GM21723 (cell line): ENCODE results near the gene GNAS-AS1.

ENCODE experiments used
- ATAC-seq: cut with Tn5 transposase; IDR thresholded peaks from one replicate; pipeline ENCODE4 v1.9.1; 2021; ENCODE audit warnings: mild to moderate bottlenecking, moderate library complexity; ENCODE audit not compliant: unreplicated experiment

The GNAS-AS1 gene

DNA sequence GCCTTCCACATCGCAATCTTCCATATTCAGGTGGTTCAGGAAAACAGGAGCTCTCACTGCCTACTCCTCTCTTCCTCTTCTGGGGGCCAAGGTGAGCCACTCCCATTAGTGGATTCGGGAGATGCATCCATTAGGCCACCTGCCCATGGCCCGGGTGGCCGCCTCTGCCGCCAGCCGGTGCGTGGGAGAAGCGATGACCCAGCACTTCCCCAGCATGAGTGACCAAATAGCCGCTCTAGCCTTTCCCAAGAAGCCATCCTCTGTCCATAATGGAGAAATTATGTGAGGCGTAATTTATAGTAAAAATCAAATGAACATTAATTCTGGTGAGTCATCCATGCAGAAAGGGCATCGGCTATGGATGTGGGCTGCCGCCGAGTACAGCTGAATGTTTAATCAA, 39.4 kb downstream of the GNAS-AS1 start:
- ATAC-seq = no peak

DNA sequence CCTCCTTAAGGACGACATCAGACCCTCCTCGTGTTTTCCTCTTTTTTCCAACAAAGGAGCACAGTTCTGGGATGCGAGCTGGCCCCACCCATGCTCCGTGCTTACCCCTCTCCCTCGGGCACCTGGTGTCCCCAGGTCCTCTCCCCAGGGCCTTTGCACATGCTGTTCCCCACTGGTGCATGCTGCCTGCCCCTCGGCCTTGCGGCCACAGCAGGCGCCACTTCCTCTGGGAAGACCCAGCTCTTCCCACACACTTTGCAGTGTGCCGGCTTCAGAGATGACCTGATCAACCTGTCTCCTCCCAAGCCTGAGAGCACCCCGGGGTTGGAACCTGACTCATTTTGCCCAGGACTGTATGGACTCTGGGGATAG, 39.8 kb downstream of the GNAS-AS1 start:
- ATAC-seq = no peak

DNA sequence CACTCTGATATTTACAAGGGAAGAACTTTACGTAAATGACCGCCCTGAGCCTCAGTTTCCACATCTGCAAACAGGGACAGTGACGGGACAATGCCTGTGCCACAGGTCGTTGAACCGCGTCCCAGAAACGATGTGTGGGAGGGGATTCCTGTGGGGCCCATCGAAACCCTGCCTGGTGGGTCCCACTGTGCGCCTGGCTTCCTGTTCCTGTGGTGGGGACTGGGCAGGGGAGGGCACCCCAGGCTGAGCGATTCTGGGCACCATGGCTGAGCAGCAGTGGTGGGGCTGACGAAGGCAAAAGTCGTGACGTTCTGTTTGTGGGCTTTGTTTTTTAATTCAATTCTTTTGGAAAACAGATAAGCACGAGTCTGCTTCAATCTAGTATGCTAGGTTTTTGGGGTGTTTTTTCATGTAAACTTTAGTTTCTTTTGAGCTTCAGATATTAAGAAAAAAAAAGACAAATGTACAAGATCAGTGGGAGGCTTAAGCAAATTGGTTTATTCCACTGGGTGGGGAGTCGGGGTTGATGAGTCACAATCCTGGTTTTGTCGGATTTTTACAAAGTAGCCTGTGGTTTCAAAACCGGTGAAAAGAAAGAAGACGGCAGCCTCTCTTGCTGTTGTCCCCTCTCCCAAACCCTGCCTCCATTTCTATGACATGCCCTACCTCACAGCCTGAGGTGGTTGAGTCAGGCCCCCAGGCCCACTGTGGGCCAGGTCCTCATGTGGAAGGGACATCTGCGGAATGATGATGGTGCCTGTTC, 40.4 kb downstream of the GNAS-AS1 start:
- no peak for ATAC-seq

DNA sequence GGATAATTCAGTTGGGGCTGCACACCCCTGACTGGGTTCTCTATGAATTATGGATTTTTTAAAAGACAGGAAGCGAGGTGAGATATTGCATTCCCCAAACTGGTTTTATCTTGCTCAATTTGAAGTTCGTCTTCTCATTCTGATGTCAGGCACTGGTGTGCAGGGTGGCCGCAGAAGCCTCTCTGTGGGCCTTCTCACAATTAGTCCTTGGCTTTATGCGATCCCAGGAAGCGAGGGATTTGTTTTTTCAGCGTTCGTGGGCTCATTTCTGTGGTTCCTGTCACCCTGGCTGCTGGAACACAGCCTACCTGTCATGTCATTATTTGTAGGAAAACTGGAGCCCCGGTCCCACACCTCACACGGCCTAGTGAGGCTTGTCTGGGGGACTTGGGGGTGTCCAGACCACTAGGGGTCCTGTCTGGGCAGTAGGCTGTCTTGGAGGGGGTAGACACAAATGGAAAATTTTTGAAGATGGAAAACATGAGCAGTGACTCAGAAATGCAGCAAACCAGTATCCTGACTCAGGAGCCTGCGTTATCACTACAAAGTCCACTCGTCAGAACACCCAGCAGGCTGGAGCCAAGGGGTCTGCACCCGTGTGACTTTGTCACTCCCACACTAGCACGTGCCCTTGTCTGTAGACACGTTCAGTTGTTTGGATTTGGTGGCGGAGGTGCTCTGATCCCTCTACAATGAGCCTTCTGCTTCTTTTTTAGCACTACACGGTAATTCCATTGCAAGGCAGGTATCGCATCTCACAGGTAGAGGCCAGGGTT, 42.2 kb downstream of the GNAS-AS1 start:
- no peak for ATAC-seq

DNA sequence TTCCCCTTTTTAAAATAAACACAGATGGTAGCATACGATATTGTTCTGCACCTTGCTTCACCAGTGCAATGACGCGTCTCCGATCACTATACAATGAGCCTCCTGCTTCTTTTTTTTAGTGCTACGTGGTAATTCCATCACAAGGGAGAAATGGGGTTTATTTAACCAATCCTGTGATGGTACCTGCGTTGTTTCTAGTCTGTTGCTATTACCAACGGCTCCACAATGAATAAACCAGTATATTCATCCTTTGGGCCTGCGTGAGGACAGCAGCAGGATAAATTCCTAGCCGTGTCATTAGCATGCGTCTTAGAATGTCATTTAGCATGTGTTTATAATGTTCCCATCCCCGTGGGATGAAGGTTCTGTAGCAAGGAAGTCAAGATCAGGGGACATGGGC, 42.9 kb downstream of the GNAS-AS1 start:
- no peak for ATAC-seq

DNA sequence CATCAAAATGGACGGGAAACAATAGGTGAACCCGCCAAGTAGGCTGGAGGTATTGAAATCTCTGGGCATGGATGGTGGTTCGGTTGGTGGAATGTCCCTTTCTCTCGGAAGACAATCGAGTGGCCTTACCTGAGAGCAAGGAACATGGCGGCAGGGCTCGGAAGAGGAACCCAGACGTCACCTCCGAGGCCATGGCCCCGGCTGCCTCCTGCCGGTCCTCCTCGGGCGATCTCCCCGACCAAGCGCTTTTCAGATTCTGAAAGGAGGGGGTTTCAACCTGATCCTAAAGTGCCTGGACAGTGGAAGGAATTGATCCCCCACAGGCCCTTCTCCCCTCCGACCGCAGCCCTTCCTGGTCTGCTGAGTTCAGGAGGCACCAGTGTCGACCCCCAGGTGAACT, 47.2 kb downstream of the GNAS-AS1 start:
- ATAC-seq = no peak

DNA sequence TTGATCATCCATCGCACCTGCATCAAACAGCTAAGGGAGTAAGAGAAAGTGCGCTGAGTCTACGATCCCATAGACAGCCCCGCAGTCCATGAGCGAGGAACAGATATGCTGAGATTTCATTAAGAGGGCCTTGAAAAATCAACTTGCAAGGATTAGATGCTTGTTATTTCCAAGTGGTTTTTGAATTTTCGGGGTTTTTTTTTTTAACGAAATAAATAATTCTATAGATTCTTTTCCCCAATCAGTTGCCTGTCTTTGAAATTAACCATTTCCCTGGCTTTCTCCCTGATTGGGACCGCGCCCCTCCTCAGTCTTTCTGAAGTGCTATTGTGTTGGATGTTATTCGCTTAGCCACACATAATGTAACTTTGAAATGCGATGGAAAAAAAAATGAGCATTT, 48.6 kb downstream of the GNAS-AS1 start:
- no peak for ATAC-seq

DNA sequence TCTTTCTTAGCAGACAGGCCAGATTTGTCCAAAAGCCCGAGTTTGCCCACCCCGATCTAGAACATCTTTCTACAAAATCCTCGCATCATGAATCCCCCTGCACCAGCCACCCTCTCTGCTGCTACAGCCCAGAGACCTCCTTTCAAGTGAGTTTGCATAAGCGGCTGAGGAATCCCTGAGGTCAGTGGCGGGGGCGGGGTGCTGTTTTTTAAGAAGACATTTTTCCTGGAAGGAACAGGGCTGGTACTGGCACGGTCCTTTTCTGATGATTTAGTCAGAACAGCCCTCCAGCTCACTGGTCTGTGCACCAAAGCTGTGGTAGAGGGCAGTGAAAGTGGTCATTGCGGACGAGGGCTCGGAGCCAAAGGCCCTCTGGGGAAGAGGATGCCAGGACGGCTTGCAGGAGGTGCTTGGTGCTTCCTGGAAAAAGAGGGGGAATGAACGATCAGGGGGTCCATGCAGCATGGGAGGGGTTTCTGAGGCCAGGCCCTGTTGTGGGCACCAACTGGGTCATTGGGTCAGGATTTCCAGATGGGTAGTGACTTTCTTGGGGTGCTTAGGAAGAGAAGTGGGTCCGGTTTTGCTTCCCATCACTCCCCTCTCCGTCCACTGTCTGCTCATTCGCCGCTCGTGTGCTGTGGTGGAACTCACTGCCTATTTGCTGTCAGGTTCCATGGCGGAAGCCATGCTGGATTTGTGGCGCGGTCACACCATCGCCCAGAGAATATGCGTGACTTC, 50.4 kb downstream of the GNAS-AS1 start:
- ATAC-seq = no peak

DNA sequence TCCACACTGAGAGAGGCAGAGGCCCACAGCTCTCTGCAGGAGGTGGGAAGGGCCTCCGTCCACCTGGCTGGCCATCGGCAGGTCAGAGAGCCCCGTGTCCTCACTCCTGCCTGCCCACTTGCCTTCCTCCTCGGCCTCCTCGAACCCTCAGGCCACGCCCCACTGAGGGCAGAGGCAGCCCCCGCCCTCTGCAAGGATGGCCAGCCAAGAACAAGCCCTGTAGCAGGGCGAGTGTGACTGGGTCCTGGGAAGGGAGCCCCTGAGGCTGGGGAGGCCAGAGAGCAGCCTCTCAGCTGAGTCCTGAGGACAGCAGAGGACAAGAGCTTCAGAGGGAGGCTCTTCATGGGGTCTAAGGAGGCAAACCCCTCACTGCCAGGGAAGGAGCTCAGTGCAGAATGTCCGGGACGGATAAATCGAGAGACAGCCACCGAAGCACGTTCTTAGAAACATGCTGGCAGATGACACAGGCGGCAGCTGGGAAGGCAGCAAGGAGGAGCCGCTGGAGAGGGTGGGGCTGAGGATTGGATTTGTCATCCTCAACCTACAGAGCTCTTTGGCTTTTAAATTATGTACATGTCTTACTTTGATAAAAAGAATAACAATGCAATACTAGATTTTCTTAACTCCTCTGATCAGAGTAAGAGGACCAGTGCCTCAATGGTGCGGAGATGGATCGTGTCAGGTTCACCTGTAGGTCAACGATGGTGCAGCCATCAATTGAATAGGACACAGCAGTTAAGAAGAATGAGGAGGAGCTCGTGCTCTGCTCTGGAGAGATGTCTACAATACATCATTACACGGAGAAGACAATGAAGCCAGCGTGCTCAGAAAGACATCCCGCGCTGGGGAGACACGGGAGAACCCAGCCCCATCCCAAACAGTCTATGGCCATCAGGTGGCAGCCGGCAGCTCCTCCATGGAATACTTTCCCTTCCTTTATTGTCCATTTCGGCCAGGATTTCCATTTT, 53.0 kb downstream of the GNAS-AS1 start:
- ATAC-seq = no peak

DNA sequence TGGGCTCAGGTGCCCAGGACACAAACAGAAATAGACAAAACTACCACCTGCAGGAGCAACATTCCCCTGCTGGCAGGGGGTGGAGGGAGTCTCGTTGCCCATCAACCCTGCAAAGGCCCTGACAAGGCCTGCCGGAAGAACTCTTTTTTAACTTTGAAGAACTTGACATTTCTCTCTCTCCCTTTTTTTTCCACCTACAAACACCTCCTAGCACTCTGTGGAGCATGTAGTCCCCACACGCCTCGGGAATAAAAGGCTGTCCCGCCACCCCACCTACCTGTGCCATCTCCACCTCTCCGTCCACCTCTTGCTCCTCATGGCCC, 54.8 kb downstream of the GNAS-AS1 start:
- no peak for ATAC-seq

DNA sequence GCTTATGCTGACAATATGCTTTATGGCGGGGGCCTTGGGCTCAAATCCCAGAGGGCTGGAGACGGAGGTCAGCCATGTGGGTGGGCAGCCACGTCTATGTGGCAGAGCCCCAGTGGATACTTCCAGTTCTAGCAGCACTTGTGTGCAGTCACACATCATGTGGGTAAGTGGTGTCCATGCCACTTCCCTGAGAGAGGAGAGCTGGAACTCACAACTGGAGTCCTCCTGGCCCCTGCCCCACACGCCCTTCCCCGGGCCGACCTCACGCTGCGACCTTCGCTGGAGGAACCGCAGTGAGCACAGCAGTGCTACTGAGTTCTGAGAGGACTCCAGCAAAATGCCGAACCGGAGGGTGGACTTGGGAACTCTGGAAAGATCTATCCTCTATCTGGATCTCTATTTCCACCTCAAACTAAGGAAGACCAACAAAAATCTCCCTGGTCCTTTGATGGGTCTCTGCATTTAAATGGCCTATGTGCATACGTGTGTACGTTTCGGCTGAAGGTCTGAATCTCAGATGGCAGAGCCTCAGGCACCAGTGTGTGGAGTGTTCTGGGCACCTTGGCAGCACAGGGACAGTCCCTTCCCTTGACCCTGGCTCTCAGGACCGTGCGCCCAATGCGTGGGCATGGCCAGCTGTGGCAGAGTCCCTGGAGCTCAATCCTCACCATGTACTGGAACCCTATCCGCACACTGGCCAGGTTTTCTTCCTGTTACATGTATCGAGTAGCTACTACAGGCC, 55.4 kb downstream of the GNAS-AS1 start:
- no peak for ATAC-seq

DNA sequence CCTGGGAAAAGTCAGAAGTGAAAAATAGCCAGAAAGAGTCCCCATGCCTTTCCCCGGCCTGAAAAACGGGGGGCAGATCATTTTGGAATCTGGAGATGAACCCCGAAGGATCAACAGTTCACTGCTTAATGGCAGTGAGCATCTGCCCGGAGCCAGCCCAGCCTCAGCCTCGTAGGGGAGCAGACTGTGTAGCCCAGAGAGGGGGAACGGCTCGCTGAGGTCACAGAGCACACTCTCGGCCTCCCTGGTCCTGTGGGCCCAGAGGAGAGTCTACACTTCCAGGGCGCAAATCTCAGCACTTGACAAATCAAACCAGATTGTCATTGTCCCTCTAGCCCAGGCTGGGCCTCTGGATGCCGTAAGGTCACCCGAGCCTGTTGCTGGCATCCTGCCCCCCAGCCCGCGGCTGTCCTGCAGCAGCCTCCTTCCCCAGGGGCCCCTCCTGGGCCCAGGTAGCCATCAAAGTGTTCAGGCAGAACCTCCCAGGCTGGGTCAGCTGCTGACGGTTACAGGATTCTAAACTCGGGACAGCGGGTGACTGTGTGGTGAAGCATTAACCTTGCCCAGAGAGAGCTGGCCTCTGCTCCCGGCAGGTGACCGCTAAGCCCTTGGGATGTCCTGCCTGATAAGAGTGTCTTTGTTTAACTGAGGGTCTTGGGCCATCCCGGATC, 56.1 kb downstream of the GNAS-AS1 start:
- ATAC-seq = no peak

DNA sequence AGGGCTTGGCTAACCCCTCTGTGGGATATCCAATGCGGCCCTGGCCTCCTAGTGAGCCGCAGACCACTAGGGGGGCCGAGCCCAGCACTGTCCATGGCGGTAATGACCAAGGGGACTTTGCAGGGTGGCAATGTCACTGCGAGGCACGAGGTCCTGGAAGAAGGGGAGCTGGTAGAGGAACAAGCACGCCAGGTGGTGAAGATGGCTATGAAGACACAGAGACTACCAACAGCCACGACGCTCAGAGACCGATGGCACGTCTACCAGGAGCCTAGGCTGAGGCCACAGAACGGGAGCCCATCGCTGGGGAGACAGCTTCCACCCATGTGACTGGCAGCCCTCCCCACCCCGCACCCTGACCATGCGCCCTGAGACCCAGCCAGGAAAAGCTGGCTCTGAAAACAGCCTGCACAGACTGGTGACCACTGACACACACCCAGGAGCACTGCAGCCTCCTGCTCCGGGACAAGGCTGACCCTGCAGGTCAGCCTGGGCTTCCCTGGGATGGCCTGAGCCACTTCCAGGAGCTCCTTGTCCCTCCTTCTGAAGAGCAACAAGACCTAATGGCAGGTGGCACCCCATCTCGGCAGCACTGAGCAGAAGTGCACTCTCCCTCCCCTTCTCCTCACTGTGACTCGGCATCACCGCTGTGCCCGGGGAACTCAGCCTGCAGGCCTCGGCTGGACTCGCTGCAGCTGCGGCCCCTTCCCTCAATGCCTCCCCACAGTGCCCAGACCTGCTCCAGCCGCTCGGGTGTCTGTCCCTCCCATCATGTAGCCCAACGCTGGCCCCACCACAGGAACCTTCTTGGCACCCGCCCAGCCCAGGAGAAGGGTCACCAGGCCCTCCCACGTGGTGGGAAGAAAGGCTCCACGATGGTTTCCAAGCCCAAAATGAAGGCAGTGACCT, 56.9 kb downstream of the GNAS-AS1 start:
- ATAC-seq = no peak

DNA sequence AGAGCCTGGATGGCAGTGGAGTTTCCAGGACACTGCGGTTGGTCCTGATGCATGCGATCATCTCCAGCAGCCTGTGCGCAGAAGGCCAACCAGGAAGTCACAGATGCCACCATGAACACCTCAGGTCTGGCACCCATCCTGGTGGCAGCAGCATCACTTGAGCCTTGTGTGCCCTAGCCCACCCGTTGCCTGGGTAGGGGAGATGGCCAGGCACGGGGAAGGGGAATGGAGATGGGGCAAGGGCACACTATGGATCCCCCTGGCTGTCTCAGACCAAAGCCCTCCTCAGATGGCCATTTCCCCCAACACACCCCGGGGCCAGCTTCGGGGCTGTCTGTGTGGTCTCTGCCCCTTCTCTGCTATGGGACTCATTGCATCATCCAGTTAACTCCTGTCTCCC, 58.3 kb downstream of the GNAS-AS1 start:
- ATAC-seq = no peak

DNA sequence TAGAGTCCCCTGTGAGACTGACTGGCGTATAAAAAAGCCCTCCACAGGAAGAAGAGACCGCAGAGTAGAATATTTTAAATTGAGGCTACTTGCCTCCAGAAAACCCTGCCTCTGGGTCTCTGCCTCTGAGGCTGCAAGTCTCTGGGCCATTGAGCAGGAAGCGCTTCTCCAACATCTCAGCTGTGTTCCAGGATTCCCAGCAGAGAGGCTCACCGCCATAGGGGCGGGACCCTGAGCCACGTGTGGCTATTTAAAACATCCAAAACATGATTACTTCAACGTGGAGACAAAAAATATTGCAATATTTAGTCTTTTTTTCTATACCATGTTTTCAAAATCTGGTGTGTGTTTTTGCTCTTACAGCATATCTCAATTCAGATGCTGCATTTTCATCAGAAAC, 59.4 kb downstream of the GNAS-AS1 start:
- no peak for ATAC-seq

DNA sequence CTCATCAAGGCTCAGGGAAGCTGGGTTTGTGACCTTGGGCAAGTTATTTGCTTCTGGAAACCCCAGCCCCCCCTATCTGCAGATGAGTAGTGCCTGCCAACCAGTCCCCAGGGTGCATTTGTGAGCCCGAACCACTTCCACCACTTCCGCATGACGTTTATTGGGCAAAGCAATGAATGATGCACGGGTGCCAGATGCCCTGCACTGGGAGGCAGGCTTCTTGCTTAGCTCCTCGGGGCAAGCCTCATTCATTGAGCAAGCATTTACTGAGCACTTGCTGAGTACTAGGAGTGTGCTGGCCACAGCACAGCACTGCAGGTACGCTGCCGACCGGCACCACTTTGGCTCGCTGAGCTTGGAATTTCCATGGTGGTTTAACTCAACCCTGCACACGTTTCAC, 60.2 kb downstream of the GNAS-AS1 start:
- no peak for ATAC-seq

DNA sequence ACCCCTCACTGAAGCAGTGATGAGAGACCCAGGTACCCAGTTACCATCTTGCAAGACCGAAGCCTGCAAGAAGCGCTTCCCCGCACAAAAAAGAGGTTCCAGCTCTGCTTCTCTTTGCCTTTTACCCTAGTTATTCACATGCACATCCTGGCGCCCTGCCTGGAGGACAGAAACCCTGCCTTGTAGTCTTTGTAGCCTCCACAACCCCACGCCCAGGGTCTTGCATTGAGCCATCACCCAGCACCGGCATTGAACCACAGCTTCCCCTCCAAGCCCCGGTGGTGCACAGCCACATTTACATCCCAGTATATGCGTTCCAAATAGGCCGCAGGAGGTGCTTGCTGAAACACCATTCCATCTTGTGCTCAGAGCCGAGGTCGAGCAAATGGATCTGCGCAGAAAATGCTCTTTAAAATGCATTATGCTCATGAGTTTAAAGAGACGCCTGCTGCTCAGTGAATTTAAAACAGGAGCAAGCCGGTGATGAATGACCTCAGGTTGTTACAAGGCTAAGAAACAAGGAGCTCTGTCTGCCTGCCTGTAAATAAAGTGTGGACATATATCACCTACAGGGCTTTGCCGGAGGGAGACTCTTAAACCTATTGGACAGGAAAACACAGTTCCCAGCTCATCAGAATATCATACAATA, 61.7 kb downstream of the GNAS-AS1 start:
- no peak for ATAC-seq
